ENCODE measurements around the gene MAD1L1.

DNA sequence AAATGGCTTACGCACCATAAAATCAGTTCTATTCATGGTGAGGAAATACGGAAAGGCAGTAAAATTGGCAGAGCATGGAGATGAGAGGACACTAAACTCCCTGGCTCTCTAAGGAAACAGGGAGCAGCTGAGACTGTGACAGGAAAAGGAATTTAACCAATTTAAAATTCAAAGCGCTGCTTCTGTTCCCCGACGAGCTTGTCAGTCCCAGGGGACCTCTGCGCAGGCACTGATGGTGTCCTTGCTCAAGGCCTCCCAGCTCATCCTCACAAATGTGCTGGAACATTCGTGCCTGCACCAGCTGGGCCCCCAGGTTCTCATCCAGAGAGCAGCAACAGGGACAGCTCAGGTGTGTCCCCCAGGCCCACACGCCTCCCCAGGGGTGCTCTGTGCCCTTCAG, 101.4 kb downstream of the MAD1L1 start:
- TF ChIP-seq, protein P1, sequence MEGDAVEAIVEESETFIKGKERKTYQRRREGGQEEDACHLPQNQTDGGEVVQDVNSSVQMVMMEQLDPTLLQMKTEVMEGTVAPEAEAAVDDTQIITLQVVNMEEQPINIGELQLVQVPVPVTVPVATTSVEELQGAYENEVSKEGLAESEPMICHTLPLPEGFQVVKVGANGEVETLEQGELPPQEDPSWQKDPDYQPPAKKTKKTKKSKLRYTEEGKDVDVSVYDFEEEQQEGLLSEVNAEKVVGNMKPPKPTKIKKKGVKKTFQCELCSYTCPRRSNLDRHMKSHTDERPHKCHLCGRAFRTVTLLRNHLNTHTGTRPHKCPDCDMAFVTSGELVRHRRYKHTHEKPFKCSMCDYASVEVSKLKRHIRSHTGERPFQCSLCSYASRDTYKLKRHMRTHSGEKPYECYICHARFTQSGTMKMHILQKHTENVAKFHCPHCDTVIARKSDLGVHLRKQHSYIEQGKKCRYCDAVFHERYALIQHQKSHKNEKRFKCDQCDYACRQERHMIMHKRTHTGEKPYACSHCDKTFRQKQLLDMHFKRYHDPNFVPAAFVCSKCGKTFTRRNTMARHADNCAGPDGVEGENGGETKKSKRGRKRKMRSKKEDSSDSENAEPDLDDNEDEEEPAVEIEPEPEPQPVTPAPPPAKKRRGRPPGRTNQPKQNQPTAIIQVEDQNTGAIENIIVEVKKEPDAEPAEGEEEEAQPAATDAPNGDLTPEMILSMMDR (IDR thresholded peaks at IDR 0.05): no peak
- no peak for TF ChIP-seq POLR2A (IDR thresholded peaks at IDR 0.05)
